CD14-positive monocyte (primary cell): ENCODE data around the gene CECR2. TPM values are rescaled to one million over a fixed set of nuclear protein-coding genes. Genes with fewer than 3 reads are reported as not detected.

Experiments
- DNase-seq, 3 donors: peaks; one replicate each; pipeline ENCODE4 v3.0.0-alpha.2; 2011 to 2022
- H2AFZ ChIP-seq: 2 replicates; pipeline ENCODE4 v1.6.0; 2012; ENCODE audit warnings: mild to moderate bottlenecking, low read depth, low read length, inconsistent platforms; ENCODE audit not compliant: insufficient read depth, poor library complexity, severe bottlenecking
- H3K27ac ChIP-seq, 2 donors: 1 replicate in 1 of 2; 2 replicates in 1 of 2; pipeline ENCODE4 v1.5.1; 2012 to 2013; ENCODE audit warnings: low read length in 2 of 2, control low read depth in 1 of 2, inconsistent platforms in 1 of 2, low read depth in 1 of 2, mild to moderate bottlenecking in 1 of 2
- H3K27me3 ChIP-seq, 2 donors: one replicate each; pipeline versions ENCODE4 v1.6.0 to v1.6.1; 2011 to 2013; ENCODE audit warnings: low read length in 2 of 2; ENCODE audit not compliant: control insufficient read depth in 2 of 2, insufficient read depth in 2 of 2
- H3K36me3 ChIP-seq, 2 donors: replicated peaks in 1 of 2; 1 replicate in 1 of 2; 2 replicates in 1 of 2; pipeline versions ENCODE4 v1.5.1 to v1.6.1; 2012 to 2013; ENCODE audit warnings: low read length in 2 of 2, control low read depth in 1 of 2, inconsistent platforms in 1 of 2, mild to moderate bottlenecking in 1 of 2; ENCODE audit not compliant: insufficient read depth in 2 of 2, control insufficient read depth in 1 of 2
- H3K4me1 ChIP-seq, 2 donors: 1 replicate in 1 of 2; 2 replicates in 1 of 2; pipeline versions ENCODE4 v1.5.1 to v1.6.1; 2012 to 2013; ENCODE audit warnings: low read length in 2 of 2, control low read depth in 1 of 2, inconsistent platforms in 1 of 2, mild to moderate bottlenecking in 1 of 2, moderate library complexity in 1 of 2; ENCODE audit not compliant: insufficient read depth in 2 of 2, control insufficient read depth in 1 of 2
- H3K4me2 ChIP-seq: replicated peaks from 2 replicates; pipeline ENCODE3; 2012; ENCODE audit warnings: low read length, moderate library complexity, mild to moderate bottlenecking; ENCODE audit not compliant: poor library complexity, severe bottlenecking; ENCODE audit errors: extremely low read depth
- H3K4me3 ChIP-seq, 3 experiments: fragments of 200-600 bp in 1 of 3; sonication (generic) in 1 of 3; replicated peaks in 1 of 3; 1 replicate in 2 of 3; 2 replicates in 1 of 3; pipeline ENCODE4 v1.5.1; 2011 to 2013; ENCODE audit warnings: low read length in 3 of 3, mild to moderate bottlenecking in 3 of 3, control low read depth in 2 of 3, low read depth in 2 of 3, inconsistent platforms in 1 of 3, moderate library complexity in 1 of 3
- H3K79me2 ChIP-seq: 2 replicates; pipeline ENCODE4 v1.6.0; 2012; ENCODE audit warnings: mild to moderate bottlenecking, control low read depth, inconsistent platforms, low read length, moderate library complexity; ENCODE audit not compliant: insufficient read depth
- H3K9ac ChIP-seq: 2 replicates; pipeline ENCODE4 v1.6.0; 2017; ENCODE audit warnings: low read length, mild to moderate bottlenecking; ENCODE audit not compliant: insufficient read depth, poor library complexity, severe bottlenecking
- H3K9me3 ChIP-seq, 2 donors: replicated peaks in 1 of 2; 1 replicate in 1 of 2; 2 replicates in 1 of 2; pipeline versions ENCODE4 v1.5.1 to v1.6.1; 2012 to 2013; ENCODE audit warnings: low read length in 2 of 2, control low read depth in 1 of 2; ENCODE audit not compliant: control insufficient read depth in 1 of 2, insufficient read depth in 1 of 2
- H4K20me1 ChIP-seq: 2 replicates; pipeline ENCODE4 v1.6.0; 2012; ENCODE audit warnings: mild to moderate bottlenecking, low read length, control low read depth, moderate library complexity; ENCODE audit not compliant: insufficient read depth
- H3K27ac Mint-ChIP-seq, 7 donors: one replicate each; pipeline ENCODE4 v1.8.0; 2020; ENCODE audit warnings: mild to moderate bottlenecking in 7 of 7, mixed read lengths in 7 of 7, moderate library complexity in 6 of 7, inconsistent platforms in 2 of 7
- H3K27me3 Mint-ChIP-seq, 3 donors: one replicate each; pipeline ENCODE4 v1.8.0; 2021 to 2022; ENCODE audit warnings: low read depth in 3 of 3, mild to moderate bottlenecking in 3 of 3, mixed read lengths in 3 of 3, moderate library complexity in 3 of 3, inconsistent platforms in 1 of 3
- H3K36me3 Mint-ChIP-seq, 2 donors: one replicate each; pipeline ENCODE4 v1.8.0; 2020; ENCODE audit warnings: mixed read lengths in 2 of 2, inconsistent platforms in 1 of 2, mild to moderate bottlenecking in 1 of 2
- H3K4me1 Mint-ChIP-seq: one replicate; pipeline ENCODE4 v1.8.0; 2020; ENCODE audit warnings: mild to moderate bottlenecking, mixed read lengths
- H3K4me3 Mint-ChIP-seq, 2 donors: one replicate each; pipeline ENCODE4 v1.8.0; 2020; ENCODE audit warnings: mild to moderate bottlenecking in 2 of 2, mixed read lengths in 2 of 2, moderate library complexity in 1 of 2
- H3K9me3 Mint-ChIP-seq, 7 donors: one replicate each; pipeline ENCODE4 v1.8.0; 2020 to 2022; ENCODE audit warnings: mixed read lengths in 7 of 7, mild to moderate bottlenecking in 6 of 7, moderate library complexity in 6 of 7, inconsistent platforms in 2 of 7
- WGBS: methylation state at CpG from one replicate; pipeline ENCODE4 v1.1.5; 2013; ENCODE audit warnings: missing lambda C conversion rate; ENCODE audit not compliant: insufficient coverage; 5-methylcytosine and 5-hydroxymethylcytosine counted together
- intact Hi-C, 2 donors: fragments of 100-400 bp; cut with micrococcal nuclease; formaldehyde crosslinking; loops; one replicate each; pipeline versions ENCODE4 v1.15.0 to v1.15.1; 2023
- polyA plus RNA-seq, 3 donors: library from polyadenylated mRNA; depleted of rRNA in 1 of 3; unstranded in 2 of 3; stranded (reverse) in 1 of 3; fragments of 300-500 nt in 2 of 3; fragments of >200 nt in 1 of 3; fragmentation: Illumina TruSeq in 2 of 3; gene quantifications; 1 replicate in 2 of 3; 2 replicates in 1 of 3; pipeline ENCODE4 v1.2.3, GENCODE V29; 2012 to 2021
- TF ChIP-seq, protein P1 (sequence below): fragments of 200-600 bp; IDR thresholded peaks from one replicate; pipeline ENCODE4 v1.8.0; 2022; ENCODE audit warnings: antibody characterized with exemption, mild to moderate bottlenecking

Gene CECR2
- polyA plus RNA-seq, 3 donors = 0.02 to 0.29 (median 0.24) TPM

- H3K79me2 ChIP-seq = no peaks in the 10 kb centered on the region
- H3K4me3 ChIP-seq = no peak overlapping the region
- H4K20me1 ChIP-seq = no peaks in the 10 kb centered on the region
- no peak overlapping the region for H3K4me2 ChIP-seq
- H3K27ac Mint-ChIP-seq = no peak overlapping the region
- peaks cover 7 to 8% (median 7%) of the 10 kb centered on the region in 3 donors for H3K27me3 Mint-ChIP-seq
- no peaks in the 10 kb centered on the region for H3K4me1 Mint-ChIP-seq
- intact Hi-C loops = no loop called here
- no peaks in the 10 kb centered on the region for H3K36me3 Mint-ChIP-seq
- 91% methylated on average over 6 of the region's 10 CpGs for WGBS
- no peaks in the 10 kb centered on the region for H3K27me3 ChIP-seq
- H3K4me3 Mint-ChIP-seq = no peak overlapping the region
- H3K9ac ChIP-seq = no peak overlapping the region
- no peak for DNase-seq
- no peak overlapping the region for H2AFZ ChIP-seq
- H3K4me1 ChIP-seq = no peaks in the 10 kb centered on the region
- TF ChIP-seq, protein P1, sequence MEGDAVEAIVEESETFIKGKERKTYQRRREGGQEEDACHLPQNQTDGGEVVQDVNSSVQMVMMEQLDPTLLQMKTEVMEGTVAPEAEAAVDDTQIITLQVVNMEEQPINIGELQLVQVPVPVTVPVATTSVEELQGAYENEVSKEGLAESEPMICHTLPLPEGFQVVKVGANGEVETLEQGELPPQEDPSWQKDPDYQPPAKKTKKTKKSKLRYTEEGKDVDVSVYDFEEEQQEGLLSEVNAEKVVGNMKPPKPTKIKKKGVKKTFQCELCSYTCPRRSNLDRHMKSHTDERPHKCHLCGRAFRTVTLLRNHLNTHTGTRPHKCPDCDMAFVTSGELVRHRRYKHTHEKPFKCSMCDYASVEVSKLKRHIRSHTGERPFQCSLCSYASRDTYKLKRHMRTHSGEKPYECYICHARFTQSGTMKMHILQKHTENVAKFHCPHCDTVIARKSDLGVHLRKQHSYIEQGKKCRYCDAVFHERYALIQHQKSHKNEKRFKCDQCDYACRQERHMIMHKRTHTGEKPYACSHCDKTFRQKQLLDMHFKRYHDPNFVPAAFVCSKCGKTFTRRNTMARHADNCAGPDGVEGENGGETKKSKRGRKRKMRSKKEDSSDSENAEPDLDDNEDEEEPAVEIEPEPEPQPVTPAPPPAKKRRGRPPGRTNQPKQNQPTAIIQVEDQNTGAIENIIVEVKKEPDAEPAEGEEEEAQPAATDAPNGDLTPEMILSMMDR = no peak
- peaks cover 0 to 7% of the 10 kb centered on the region in 2 donors for H3K9me3 ChIP-seq
- H3K36me3 ChIP-seq = no peaks in the 10 kb centered on the region
- H3K27ac ChIP-seq = no peak overlapping the region
- H3K9me3 Mint-ChIP-seq = peaks cover 0 to 13% (median 11%) of the 10 kb centered on the region in 7 donors
Measured at GRCh38 chr22:17388235-17388634, 19.0 kb downstream of the CECR2 start.

DNA sequence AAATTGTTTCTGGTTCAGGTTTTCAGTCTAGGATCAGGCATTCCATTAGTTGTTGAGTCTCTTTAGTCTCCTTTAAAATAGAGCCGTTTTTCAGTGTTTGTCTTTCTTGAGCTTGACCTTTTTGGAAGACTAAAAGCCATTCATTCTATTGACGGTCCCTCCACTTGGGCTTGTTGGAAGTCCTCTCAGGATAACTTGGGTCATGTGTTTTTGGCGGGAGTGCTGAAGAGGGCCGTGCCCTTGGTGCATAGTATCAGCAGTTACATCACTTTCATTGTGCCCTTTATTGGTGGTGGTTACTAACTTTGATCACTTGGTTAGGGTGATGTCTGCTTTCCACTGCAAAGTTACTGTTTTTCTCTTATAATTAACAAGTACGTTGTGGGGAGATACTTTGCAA, 20.8 kb downstream of the CECR2 start:
- H3K9me3 ChIP-seq = peaks cover 0 to 4% of the 10 kb centered on the region in 2 donors
- H4K20me1 ChIP-seq = no peaks in the 10 kb centered on the region
- no peaks in the 10 kb centered on the region for H3K36me3 ChIP-seq
- no peaks in the 10 kb centered on the region for H3K79me2 ChIP-seq
- H3K4me2 ChIP-seq = no peak overlapping the region
- no peak overlapping the region for H3K27ac ChIP-seq
- H2AFZ ChIP-seq = no peak overlapping the region
- TF ChIP-seq, protein P1 = no peak
- intact Hi-C loops = no loop called here
- no peak for DNase-seq
- no peak overlapping the region for H3K4me3 ChIP-seq
- whole genome bisulfite sequencing = 100% methylated on average over 2 of the region's 5 CpGs
- no peaks in the 10 kb centered on the region for H3K4me1 Mint-ChIP-seq
- peaks cover 7 to 11% (median 11%) of the 10 kb centered on the region in 3 donors for H3K27me3 Mint-ChIP-seq
- H3K36me3 Mint-ChIP-seq = no peaks in the 10 kb centered on the region
- peaks cover 0 to 6% (median 0%) of the 10 kb centered on the region in 7 donors for H3K9me3 Mint-ChIP-seq
- H3K4me1 ChIP-seq = no peaks in the 10 kb centered on the region
- H3K9ac ChIP-seq = no peak overlapping the region
- H3K27me3 ChIP-seq = no peaks in the 10 kb centered on the region
- no peak overlapping the region for H3K4me3 Mint-ChIP-seq
- no peak overlapping the region for H3K27ac Mint-ChIP-seq
